GM12878 (cell line): ENCODE data around the gene NPLOC4. TPM values are rescaled to one million over a fixed set of nuclear protein-coding genes. Genes with fewer than 3 reads are reported as not detected.
A peak's percentile ranks its signal among the peaks of the same experiment; 100 is the strongest.

Experiments
- ATAC-seq: fragments of 200-7000 bp; cut with Tn5 transposase; 3 replicates; pipeline ENCODE4 v1.9.1; 2020; ENCODE audit warnings: mild to moderate bottlenecking, moderate library complexity
- BruUV-seq: library from RNA; stranded (reverse); fragments of 400-500 nt; replicated peaks from 2 replicates; lab custom pipeline; 2021; lab: Mats Ljungman, UMichigan
- CTCF ChIA-PET: fragments of 300-600 bp; sonication (Branson Sonifier 250); formaldehyde crosslinking; extraction: SDS; loops from one replicate; lab custom pipeline; 2021; ENCODE audit warnings: inconsistent platforms; lab: Yijun Ruan, JAX
- POLR2A ChIA-PET: fragments of 350-600 bp; formaldehyde crosslinking; extraction: SDS; loops from one replicate; lab custom pipeline; 2021; ENCODE audit warnings: inconsistent platforms; lab: Charles Lee
- RAD21 ChIA-PET: fragments of 300-600 bp; sonication (Branson Sonifier 250); formaldehyde crosslinking; loops from one replicate; lab custom pipeline; 2023; ENCODE audit warnings: antibody characterized with exemption; ENCODE audit not compliant: unreplicated experiment; lab: Charles Lee
- SMC1A ChIA-PET: fragments of 300-600 bp; sonication (Branson Sonifier 250); formaldehyde crosslinking; loops from one replicate; lab custom pipeline; 2023; ENCODE audit not compliant: unreplicated experiment, uncharacterized antibody; lab: Charles Lee
- DNase-seq: peaks from one replicate; pipeline ENCODE4 v3.0.0-alpha.2; 2011; ENCODE audit warnings: low read depth, low spot score
- FAIRE-seq: peaks from 3 replicates; lab custom pipeline; 2011; peaks lifted over from hg19 to GRCh38; lab: Jason Lieb, UNC
- H2AFZ ChIP-seq: 2 replicates; pipeline ENCODE4 v1.6.0; 2011; ENCODE audit warnings: low read depth, low read length, control low read depth; ENCODE audit not compliant: control insufficient read depth
- H3K27ac ChIP-seq: 2 replicates; pipeline ENCODE4 v1.5.1; 2011; ENCODE audit warnings: control low read depth; ENCODE audit not compliant: control insufficient read depth, insufficient read depth
- H3K27me3 ChIP-seq, 2 experiments: replicated peaks in 1 of 2; 2 replicates each; pipeline versions ENCODE4 v1.6.0 to v1.6.1; 2011; ENCODE audit warnings: low read length in 1 of 2; ENCODE audit not compliant: control insufficient read depth in 2 of 2, insufficient read depth in 2 of 2
- H3K36me3 ChIP-seq, 2 experiments: 2 replicates each; pipeline ENCODE4 v1.5.1; 2011; ENCODE audit warnings: low read length in 1 of 2; ENCODE audit not compliant: control insufficient read depth in 2 of 2, insufficient read depth in 2 of 2
- H3K4me1 ChIP-seq: 2 replicates; pipeline ENCODE4 v1.6.1; 2011; ENCODE audit warnings: mild to moderate bottlenecking, low read length, moderate library complexity, mixed read lengths; ENCODE audit not compliant: control insufficient read depth, insufficient read depth
- H3K4me2 ChIP-seq: 2 replicates; pipeline ENCODE4 v1.6.0; 2011; ENCODE audit warnings: control low read depth; ENCODE audit not compliant: control insufficient read depth, insufficient read depth
- H3K4me3 ChIP-seq: fragments of 200-600 bp; sonication (generic); 2 replicates; pipeline ENCODE4 v1.5.1; 2016
- H3K79me2 ChIP-seq: 2 replicates; pipeline ENCODE4 v1.6.0; 2011; ENCODE audit warnings: low read length; ENCODE audit not compliant: control insufficient read depth, insufficient read depth
- H3K9ac ChIP-seq: 2 replicates; pipeline ENCODE4 v1.8.0; 2011; ENCODE audit warnings: low read length, control low read depth, mixed read lengths; ENCODE audit not compliant: control insufficient read depth, insufficient read depth
- H3K9me3 ChIP-seq: replicated peaks from 3 replicates; pipeline ENCODE4 v1.5.1; 2011; ENCODE audit warnings: mild to moderate bottlenecking, low read length; ENCODE audit not compliant: control insufficient read depth, insufficient read depth
- H4K20me1 ChIP-seq: 2 replicates; pipeline ENCODE4 v1.6.0; 2011; ENCODE audit not compliant: control insufficient read depth, insufficient read depth
- CBX5 ChIP-seq: sonication (generic); IDR thresholded peaks from 2 replicates; pipeline ENCODE4 v1.6.1; 2016; ENCODE audit warnings: low read depth, moderate library complexity, mild to moderate bottlenecking, inconsistent platforms
- CHD2 ChIP-seq: IDR thresholded peaks from 2 replicates; pipeline ENCODE4 v1.6.1; 2011; ENCODE audit warnings: low read depth, low read length, improper control_type of control experiment, borderline replicate concordance
- CREB1 ChIP-seq: IDR thresholded peaks from 2 replicates; pipeline ENCODE4 v1.6.1; 2012; ENCODE audit warnings: low read depth, mild to moderate bottlenecking, inconsistent platforms
- DPF2 ChIP-seq: fragments of 450-650 bp; IDR thresholded peaks from 2 replicates; pipeline ENCODE4 v1.6.1; 2017; ENCODE audit warnings: mild to moderate bottlenecking
- FOXM1 ChIP-seq: IDR thresholded peaks from 2 replicates; pipeline ENCODE4 v1.6.1; 2012; ENCODE audit warnings: low read depth, mild to moderate bottlenecking, inconsistent platforms, low read length, moderate library complexity
- MEF2B ChIP-seq: fragments of 450-650 bp; IDR thresholded peaks from 2 replicates; pipeline ENCODE4 v1.6.1; 2018; ENCODE audit warnings: mild to moderate bottlenecking, moderate library complexity; ENCODE audit not compliant: partially characterized antibody, poor library complexity, severe bottlenecking
- NFYB ChIP-seq: IDR thresholded peaks from 2 replicates; pipeline ENCODE4 v1.6.1; 2011; ENCODE audit warnings: low read depth, mild to moderate bottlenecking, low read length, improper control_type of control experiment, moderate library complexity; ENCODE audit not compliant: insufficient read depth
- WGBS: methylation state at CpG from one replicate; pipeline ENCODE4 v1.1.6; 2016; ENCODE audit warnings: low lambda C conversion rate; ENCODE audit not compliant: insufficient replicate concordance, insufficient coverage; ENCODE audit errors: missing lambda C conversion rate; 5-methylcytosine and 5-hydroxymethylcytosine counted together
- in situ Hi-C: fragments of 300-500 bp; cut with MboI; formaldehyde crosslinking; loops from 9 replicates; pipeline ENCODE4 v1.14.3; 2018; ENCODE audit warnings: mixed read lengths
- intact Hi-C: fragments of 100-400 bp; cut with micrococcal nuclease; formaldehyde crosslinking; loops from one replicate; pipeline ENCODE4 v1.14.2; 2022; ENCODE audit not compliant: unreplicated experiment
- polyA plus RNA-seq, 11 experiments: library from polyadenylated mRNA; depleted of rRNA in 4 of 11; unstranded in 6 of 11; stranded (reverse) in 5 of 11; fragments of >200 nt; fragmentation: Nextera tagmentation in 4 of 11; fragmentation: Illumina TruSeq in 1 of 11; extraction: Ambion mirVana in 4 of 11; extraction: Trizol in 1 of 11; gene quantifications; 1 replicate in 1 of 11; 2 replicates in 10 of 11; pipeline versions ENCODE4 v1.2.1 to v1.2.3, GENCODE V29; 2011 to 2016; ENCODE audit warnings: inconsistent platforms in 2 of 11, missing spikeins in 2 of 11, low read depth in 1 of 11
- total RNA-seq, 4 experiments: library from RNA; depleted of rRNA in 3 of 4; stranded (reverse); fragments of >200 nt in 3 of 4; fragmentation: Illumina TruSeq in 1 of 4; extraction: Trizol in 1 of 4; gene quantifications; 2 replicates each; pipeline versions ENCODE4 v1.2.1 to v1.2.3, GENCODE V29; 2013 to 2021
- TF ChIP-seq, protein P1 (sequence below): IDR thresholded peaks from 2 replicates; pipeline ENCODE4 v1.6.1; 2011; ENCODE audit warnings: borderline replicate concordance, low read depth, mild to moderate bottlenecking, moderate library complexity, low read length; ENCODE audit not compliant: insufficient read depth, poor library complexity, severe bottlenecking
- TF ChIP-seq, protein P2 (sequence below): fragments of 450-650 bp; IDR thresholded peaks from 2 replicates; pipeline ENCODE4 v1.6.1; 2018; ENCODE audit warnings: mild to moderate bottlenecking, low read depth, moderate library complexity; ENCODE audit not compliant: partially characterized antibody
- TF ChIP-seq, protein P3 (sequence below): fragments of 450-650 bp; IDR thresholded peaks from 2 replicates; pipeline ENCODE4 v1.6.1; 2017; ENCODE audit warnings: mild to moderate bottlenecking, moderate library complexity
- TF ChIP-seq, protein P4 (sequence below): fragments of 450-650 bp; IDR thresholded peaks from 2 replicates; pipeline ENCODE4 v1.6.1; 2017; ENCODE audit warnings: borderline replicate concordance

The NPLOC4 gene
- total and polyA plus RNA-seq, 10 of the 15 experiments (the other 5 are each of a cell fraction or from before 2014, with no cell fraction given) = 1.5 to 83.7 (median 45.8) TPM

DNA sequence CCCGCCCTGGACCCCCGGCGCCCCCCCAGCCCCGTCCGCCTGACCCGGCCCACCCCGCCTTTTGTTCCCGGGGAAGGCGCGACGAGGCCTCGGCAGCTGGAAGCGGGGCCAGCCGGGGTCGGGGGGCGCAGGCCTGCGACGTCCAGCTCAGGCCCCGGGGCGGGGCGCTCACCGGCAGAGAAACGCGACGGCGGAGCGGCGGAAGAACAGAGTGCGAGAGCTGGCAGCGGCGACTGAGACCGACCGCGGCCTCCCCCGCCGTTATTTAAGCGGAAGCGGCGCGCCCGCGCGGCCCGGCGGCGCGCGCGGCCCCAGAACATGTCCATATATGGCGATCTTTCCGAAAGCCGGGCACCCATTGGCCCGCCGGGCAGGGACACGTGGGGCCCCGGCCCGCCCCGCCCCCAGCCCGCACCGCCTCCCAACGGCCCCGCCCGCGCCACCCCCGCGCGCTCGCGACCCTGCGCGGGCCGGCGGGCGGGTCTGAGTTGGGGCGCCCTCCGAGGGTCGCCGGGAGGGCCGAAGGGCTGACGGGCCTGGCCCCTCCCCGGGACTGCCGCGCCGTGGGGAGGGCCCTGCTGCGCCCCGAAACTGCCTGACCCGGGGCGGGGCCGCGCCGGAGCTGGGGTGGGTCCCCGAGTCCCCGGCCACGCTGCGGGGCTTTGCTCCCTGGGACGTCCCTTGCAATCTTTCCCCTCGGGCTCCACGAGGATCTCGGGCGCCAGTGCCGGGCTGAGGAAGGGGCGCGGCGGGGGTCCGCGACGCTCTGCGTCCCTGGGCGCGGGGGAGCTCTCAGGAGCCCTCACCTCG lies 124.1 kb downstream of the NPLOC4 start, which contains the start of gene ACTG1:
ACTG1 (minus strand) TSS at position 238 of the 810 bp plus-strand sequence. CDS start 445 bp downstream, outside the sequence.
- Histone ChIP-seq H3K27me3 (no peaks in the 10 kb centered on the region), H3K79me2 (peaks cover 83% of the 10 kb centered on the region), H3K9ac (peak within 1 kb of the TSS; percentile 87), H3K4me2 (peak within 1 kb of the TSS; percentile 95), H3K4me1 (peaks cover 12% of the 10 kb centered on the region), H3K27ac (peak within 1 kb of the TSS; percentile 100), H2AFZ (no peak within 1 kb of the TSS), H3K9me3 (no peaks in the 10 kb centered on the region; the same call in 2 of the 3 replicates), H3K4me3 (peak within 1 kb of the TSS; percentile 95), H3K36me3 (peaks cover 18 to 29% of the 10 kb centered on the region in 2 experiments), H4K20me1 (peaks cover 11% of the 10 kb centered on the region)
- in situ Hi-C loops = no loop called here
- FAIRE-seq = no peak
- POLR2A ChIA-PET = interaction anchor here (0.6 to 2.1 kb wide), 3 partner anchors 40 to 729 kb away, joined by 3 to 7 read pairs (median 6); partner anchors contain the start of gene FAAP100
- ATAC-seq = peak; percentile 25
- no peak for DNase-seq
- intact Hi-C loops = loop anchor here (10.0 kb wide), 1 partner anchor 258 kb away; no protein-coding TSS in a partner anchor
- SMC1A ChIA-PET = no interaction called here
- no TSS peak for BruUV-seq
- CTCF ChIA-PET = interaction anchor here (0.9 kb wide), 1 partner anchor 10 kb away, joined by 3 read pairs; no protein-coding TSS in a partner anchor
- RAD21 ChIA-PET = interaction anchor here (0.6 to 1.0 kb wide), 3 partner anchors 39 to 85 kb away, joined by 3 to 4 read pairs (median 4); partner anchors contain the start of gene FAAP100
- 1% methylated on average over 66 of the region's 111 CpGs for WGBS
- TF ChIP-seq DPF2 (0 out of 2 replicates have a peak, but pooled peaks have one; percentile 44), MEF2B (no peak), NFYB (no peak), CBX5 (no peak), CREB1 (no peak), FOXM1 (no peak), CHD2 (peak; percentile 50; the same call in 1 of the 2 replicates)
- TF ChIP-seq, protein P1, sequence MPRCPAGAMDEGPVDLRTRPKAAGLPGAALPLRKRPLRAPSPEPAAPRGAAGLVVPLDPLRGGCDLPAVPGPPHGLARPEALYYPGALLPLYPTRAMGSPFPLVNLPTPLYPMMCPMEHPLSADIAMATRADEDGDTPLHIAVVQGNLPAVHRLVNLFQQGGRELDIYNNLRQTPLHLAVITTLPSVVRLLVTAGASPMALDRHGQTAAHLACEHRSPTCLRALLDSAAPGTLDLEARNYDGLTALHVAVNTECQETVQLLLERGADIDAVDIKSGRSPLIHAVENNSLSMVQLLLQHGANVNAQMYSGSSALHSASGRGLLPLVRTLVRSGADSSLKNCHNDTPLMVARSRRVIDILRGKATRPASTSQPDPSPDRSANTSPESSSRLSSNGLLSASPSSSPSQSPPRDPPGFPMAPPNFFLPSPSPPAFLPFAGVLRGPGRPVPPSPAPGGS = peak; percentile 12
- TF ChIP-seq, protein P2, sequence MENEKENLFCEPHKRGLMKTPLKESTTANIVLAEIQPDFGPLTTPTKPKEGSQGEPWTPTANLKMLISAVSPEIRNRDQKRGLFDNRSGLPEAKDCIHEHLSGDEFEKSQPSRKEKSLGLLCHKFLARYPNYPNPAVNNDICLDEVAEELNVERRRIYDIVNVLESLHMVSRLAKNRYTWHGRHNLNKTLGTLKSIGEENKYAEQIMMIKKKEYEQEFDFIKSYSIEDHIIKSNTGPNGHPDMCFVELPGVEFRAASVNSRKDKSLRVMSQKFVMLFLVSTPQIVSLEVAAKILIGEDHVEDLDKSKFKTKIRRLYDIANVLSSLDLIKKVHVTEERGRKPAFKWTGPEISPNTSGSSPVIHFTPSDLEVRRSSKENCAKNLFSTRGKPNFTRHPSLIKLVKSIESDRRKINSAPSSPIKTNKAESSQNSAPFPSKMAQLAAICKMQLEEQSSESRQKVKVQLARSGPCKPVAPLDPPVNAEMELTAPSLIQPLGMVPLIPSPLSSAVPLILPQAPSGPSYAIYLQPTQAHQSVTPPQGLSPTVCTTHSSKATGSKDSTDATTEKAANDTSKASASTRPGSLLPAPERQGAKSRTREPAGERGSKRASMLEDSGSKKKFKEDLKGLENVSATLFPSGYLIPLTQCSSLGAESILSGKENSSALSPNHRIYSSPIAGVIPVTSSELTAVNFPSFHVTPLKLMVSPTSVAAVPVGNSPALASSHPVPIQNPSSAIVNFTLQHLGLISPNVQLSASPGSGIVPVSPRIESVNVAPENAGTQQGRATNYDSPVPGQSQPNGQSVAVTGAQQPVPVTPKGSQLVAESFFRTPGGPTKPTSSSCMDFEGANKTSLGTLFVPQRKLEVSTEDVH = no peak
- TF ChIP-seq, protein P3, sequence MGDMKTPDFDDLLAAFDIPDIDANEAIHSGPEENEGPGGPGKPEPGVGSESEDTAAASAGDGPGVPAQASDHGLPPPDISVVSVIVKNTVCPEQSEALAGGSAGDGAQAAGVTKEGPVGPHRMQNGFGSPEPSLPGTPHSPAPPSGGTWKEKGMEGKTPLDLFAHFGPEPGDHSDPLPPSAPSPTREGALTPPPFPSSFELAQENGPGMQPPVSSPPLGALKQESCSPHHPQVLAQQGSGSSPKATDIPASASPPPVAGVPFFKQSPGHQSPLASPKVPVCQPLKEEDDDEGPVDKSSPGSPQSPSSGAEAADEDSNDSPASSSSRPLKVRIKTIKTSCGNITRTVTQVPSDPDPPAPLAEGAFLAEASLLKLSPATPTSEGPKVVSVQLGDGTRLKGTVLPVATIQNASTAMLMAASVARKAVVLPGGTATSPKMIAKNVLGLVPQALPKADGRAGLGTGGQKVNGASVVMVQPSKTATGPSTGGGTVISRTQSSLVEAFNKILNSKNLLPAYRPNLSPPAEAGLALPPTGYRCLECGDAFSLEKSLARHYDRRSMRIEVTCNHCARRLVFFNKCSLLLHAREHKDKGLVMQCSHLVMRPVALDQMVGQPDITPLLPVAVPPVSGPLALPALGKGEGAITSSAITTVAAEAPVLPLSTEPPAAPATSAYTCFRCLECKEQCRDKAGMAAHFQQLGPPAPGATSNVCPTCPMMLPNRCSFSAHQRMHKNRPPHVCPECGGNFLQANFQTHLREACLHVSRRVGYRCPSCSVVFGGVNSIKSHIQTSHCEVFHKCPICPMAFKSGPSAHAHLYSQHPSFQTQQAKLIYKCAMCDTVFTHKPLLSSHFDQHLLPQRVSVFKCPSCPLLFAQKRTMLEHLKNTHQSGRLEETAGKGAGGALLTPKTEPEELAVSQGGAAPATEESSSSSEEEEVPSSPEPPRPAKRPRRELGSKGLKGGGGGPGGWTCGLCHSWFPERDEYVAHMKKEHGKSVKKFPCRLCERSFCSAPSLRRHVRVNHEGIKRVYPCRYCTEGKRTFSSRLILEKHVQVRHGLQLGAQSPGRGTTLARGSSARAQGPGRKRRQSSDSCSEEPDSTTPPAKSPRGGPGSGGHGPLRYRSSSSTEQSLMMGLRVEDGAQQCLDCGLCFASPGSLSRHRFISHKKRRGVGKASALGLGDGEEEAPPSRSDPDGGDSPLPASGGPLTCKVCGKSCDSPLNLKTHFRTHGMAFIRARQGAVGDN = peak; percentile 96
- TF ChIP-seq, protein P4, sequence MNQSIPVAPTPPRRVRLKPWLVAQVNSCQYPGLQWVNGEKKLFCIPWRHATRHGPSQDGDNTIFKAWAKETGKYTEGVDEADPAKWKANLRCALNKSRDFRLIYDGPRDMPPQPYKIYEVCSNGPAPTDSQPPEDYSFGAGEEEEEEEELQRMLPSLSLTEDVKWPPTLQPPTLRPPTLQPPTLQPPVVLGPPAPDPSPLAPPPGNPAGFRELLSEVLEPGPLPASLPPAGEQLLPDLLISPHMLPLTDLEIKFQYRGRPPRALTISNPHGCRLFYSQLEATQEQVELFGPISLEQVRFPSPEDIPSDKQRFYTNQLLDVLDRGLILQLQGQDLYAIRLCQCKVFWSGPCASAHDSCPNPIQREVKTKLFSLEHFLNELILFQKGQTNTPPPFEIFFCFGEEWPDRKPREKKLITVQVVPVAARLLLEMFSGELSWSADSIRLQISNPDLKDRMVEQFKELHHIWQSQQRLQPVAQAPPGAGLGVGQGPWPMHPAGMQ = no peak
